Gastroesophageal sphincter (tissue), 3 donors: Measurements from ENCODE around the gene LCN9.

Experiments
- CTCF ChIP-seq, 4 experiments: fragments of 200-600 bp in 2 of 4; fragments of 450-650 bp in 2 of 4; sonication (generic) in 1 of 4; IDR thresholded peaks; one replicate each; pipeline ENCODE4 v1.5.1; 2017 to 2019; ENCODE audit warnings: antibody characterized with exemption in 4 of 4, mild to moderate bottlenecking in 2 of 4, moderate library complexity in 2 of 4
- EP300 ChIP-seq: sonication (generic); formaldehyde crosslinking; IDR thresholded peaks from one replicate; pipeline ENCODE4 v1.6.1; 2017; ENCODE audit warnings: antibody characterized with exemption, mild to moderate bottlenecking
- POLR2A ChIP-seq, 2 donors: fragments of 450-650 bp; IDR thresholded peaks; one replicate each; pipeline ENCODE4 v1.6.1; 2017; ENCODE audit warnings: antibody characterized with exemption in 2 of 2, mild to moderate bottlenecking in 2 of 2, moderate library complexity in 1 of 2
- POLR2AphosphoS5 ChIP-seq: sonication (generic); formaldehyde crosslinking; IDR thresholded peaks from one replicate; pipeline ENCODE4 v1.6.1; 2017; ENCODE audit warnings: antibody characterized with exemption

GRCh38 chr9:135711881-135712280, 48.8 kb downstream of the LCN9 start:
- no peak for TF ChIP-seq CTCF (IDR thresholded peaks at IDR 0.05)
- no peak for TF ChIP-seq EP300
- TF ChIP-seq POLR2A (IDR thresholded peaks at IDR 0.05), result no peak
- TF ChIP-seq POLR2AphosphoS5, result no peak
